ENCODE data around the gene TRPV3.

DNA sequence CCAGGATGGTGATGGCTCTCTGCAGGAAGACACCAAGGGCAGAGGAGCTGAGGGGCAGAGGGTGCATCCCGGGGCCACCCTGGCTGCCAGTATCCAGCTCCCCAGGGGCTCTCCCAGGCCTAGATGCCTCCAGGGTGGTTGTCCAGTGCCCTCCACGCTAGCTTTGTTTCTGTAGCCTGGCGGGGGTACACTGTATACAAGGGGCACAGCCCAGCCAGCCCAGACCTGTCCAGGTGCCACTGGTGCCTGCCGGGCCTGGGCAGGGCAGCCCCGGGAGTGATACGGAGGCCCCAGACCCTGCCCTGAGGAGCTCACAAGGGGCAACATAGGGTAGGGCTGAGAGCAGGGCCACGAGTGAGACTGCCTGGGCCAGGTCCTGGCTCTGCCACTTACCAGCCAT is 14.6 kb upstream of the TRPV3 start:
- TF ChIP-seq POLR2A (IDR thresholded peaks at IDR 0.05; ENCODE audit: low read length) (no peak), GATA1 (IDR thresholded peaks at IDR 0.05; ENCODE audit: low read depth, low read length) (no peak)
